ENCODE results near the gene ADAMTSL2. TPM values are rescaled to one million over a fixed set of nuclear protein-coding genes. Genes with fewer than 3 reads are reported as not detected.

The ADAMTSL2 gene
- total and polyA plus RNA-seq, 2 of the 13 experiments (the other 11 are each of a cell fraction or from before 2014, with no cell fraction given), result 1.9 to 3.8 TPM

- TF ChIP-seq SKIL (CRISPR knock-in tag; IDR thresholded peaks at IDR 0.05; ENCODE audit: borderline replicate concordance), result no peak; the same call in none of the 2 replicates
- TF ChIP-seq FIP1L1 (IDR thresholded peaks at IDR 0.05; ENCODE audit: borderline replicate concordance, insufficient read depth, low read depth, low read length), result no peak
- no peak for TF ChIP-seq CCDC6 (CRISPR knock-in tag; IDR thresholded peaks at IDR 0.05)
- no peak for TF ChIP-seq FOXA1 (IDR thresholded peaks at IDR 0.05)
- TF ChIP-seq FOXA1 (CRISPR knock-in tag; IDR thresholded peaks at IDR 0.05), result no peak
- TF ChIP-seq RCOR2 (CRISPR knock-in tag; IDR thresholded peaks at IDR 0.05), result no peak
- no peak for TF ChIP-seq ZFP41 (CRISPR knock-in tag; IDR thresholded peaks at IDR 0.05; ENCODE audit: borderline replicate concordance)
- no peak for TF ChIP-seq ZMAT5 (CRISPR knock-in tag; IDR thresholded peaks at IDR 0.05; ENCODE audit: borderline replicate concordance, low read depth)
- no peak for TF ChIP-seq RFX5 (IDR thresholded peaks at IDR 0.05; ENCODE audit: low read depth, low read length)
- TF ChIP-seq ZNF788 (CRISPR knock-in tag; IDR thresholded peaks at IDR 0.05; ENCODE audit: borderline replicate concordance), result peak; percentile 83; the same call in 1 of the 2 replicates
- no peak for TF ChIP-seq ZNF556 (CRISPR knock-in tag; IDR thresholded peaks at IDR 0.05; ENCODE audit: borderline replicate concordance)
- TF ChIP-seq GZF1 (CRISPR knock-in tag; IDR thresholded peaks at IDR 0.05), result no peak
- TF ChIP-seq ZNF362 (CRISPR knock-in tag; IDR thresholded peaks at IDR 0.05; ENCODE audit: borderline replicate concordance), result no peak
- no peak for TF ChIP-seq ZNF367 (CRISPR knock-in tag; IDR thresholded peaks at IDR 0.05; ENCODE audit: borderline replicate concordance)
- no peak for TF ChIP-seq ZNF775 (CRISPR knock-in tag; IDR thresholded peaks at IDR 0.05; ENCODE audit: borderline replicate concordance)
- no peak for TF ChIP-seq ZMYM2 (CRISPR knock-in tag; IDR thresholded peaks at IDR 0.05)
- no peak for TF ChIP-seq TBX3 (IDR thresholded peaks at IDR 0.05; ENCODE audit: borderline replicate concordance)
- TF ChIP-seq GTF2F1 (IDR thresholded peaks at IDR 0.05; ENCODE audit: low read length), result no peak
- no peak for TF ChIP-seq KDM4B (CRISPR knock-in tag; IDR thresholded peaks at IDR 0.05)
- no peak for TF ChIP-seq PAWR (CRISPR knock-in tag; IDR thresholded peaks at IDR 0.05; ENCODE audit: borderline replicate concordance)
- no peak for TF ChIP-seq TERF1 (CRISPR knock-in tag; IDR thresholded peaks at IDR 0.05)
- TF ChIP-seq ZBTB43 (CRISPR knock-in tag; conservative IDR thresholded peaks at IDR 0.05), result no peak
- TF ChIP-seq ZNF614 (CRISPR knock-in tag; IDR thresholded peaks at IDR 0.05; ENCODE audit: borderline replicate concordance), result no peak
- TF ChIP-seq MYC (CRISPR knock-in tag; IDR thresholded peaks at IDR 0.05; ENCODE audit: borderline replicate concordance), result peak; percentile 60
Observed at GRCh38 chr9:133534346-133535291, at the start of gene ADAMTSL2 (continued).
